Endothelial cell (in vitro differentiated cells): ENCODE measurements around the gene MFSD11. TPM values are rescaled to one million over a fixed set of nuclear protein-coding genes. Genes with fewer than 3 reads are reported as not detected.

ENCODE experiments used
- DNase-seq: peaks from one replicate; pipeline ENCODE4 v3.0.0; 2021; ENCODE audit warnings: low spot score
- H3K27ac Mint-ChIP-seq: one replicate; pipeline ENCODE4 v1.8.0; 2021; ENCODE audit warnings: mixed read lengths, inconsistent platforms; ENCODE audit not compliant: unreplicated experiment
- H3K27me3 Mint-ChIP-seq: one replicate; pipeline ENCODE4 v1.8.0; 2021; ENCODE audit warnings: mild to moderate bottlenecking, moderate library complexity, mixed read lengths, inconsistent platforms; ENCODE audit not compliant: unreplicated experiment
- H3K36me3 Mint-ChIP-seq: one replicate; pipeline ENCODE4 v1.8.0; 2021; ENCODE audit warnings: mild to moderate bottlenecking, low read depth, mixed read lengths, inconsistent platforms; ENCODE audit not compliant: unreplicated experiment
- H3K4me1 Mint-ChIP-seq: one replicate; pipeline ENCODE4 v1.8.0; 2021; ENCODE audit warnings: mild to moderate bottlenecking, mixed read lengths, inconsistent platforms; ENCODE audit not compliant: unreplicated experiment
- H3K4me3 Mint-ChIP-seq: one replicate; pipeline ENCODE4 v1.8.0; 2021; ENCODE audit warnings: mild to moderate bottlenecking, mixed read lengths, inconsistent platforms; ENCODE audit not compliant: unreplicated experiment
- H3K9me3 Mint-ChIP-seq: one replicate; pipeline ENCODE4 v1.8.0; 2021; ENCODE audit warnings: mixed read lengths, inconsistent platforms; ENCODE audit not compliant: unreplicated experiment
- total RNA-seq: library from RNA; stranded (reverse); fragmentation: NEBNext Ultra II Directional; extraction: Animal tissue kit (Norgen Biotek cat#: 25700); gene quantifications from one replicate; pipeline ENCODE4 v1.2.1, GENCODE V29; 2021; ENCODE audit not compliant: unreplicated experiment
- TF ChIP-seq, protein P1 (sequence below): fragments of 200-600 bp; sonication (generic); IDR thresholded peaks from one replicate; pipeline ENCODE4 v1.5.0; 2021; ENCODE audit warnings: antibody characterized with exemption; ENCODE audit not compliant: unreplicated experiment

The MFSD11 gene
- total RNA-seq, 1 donor from 2014 or later = 37.3 TPM

DNA sequence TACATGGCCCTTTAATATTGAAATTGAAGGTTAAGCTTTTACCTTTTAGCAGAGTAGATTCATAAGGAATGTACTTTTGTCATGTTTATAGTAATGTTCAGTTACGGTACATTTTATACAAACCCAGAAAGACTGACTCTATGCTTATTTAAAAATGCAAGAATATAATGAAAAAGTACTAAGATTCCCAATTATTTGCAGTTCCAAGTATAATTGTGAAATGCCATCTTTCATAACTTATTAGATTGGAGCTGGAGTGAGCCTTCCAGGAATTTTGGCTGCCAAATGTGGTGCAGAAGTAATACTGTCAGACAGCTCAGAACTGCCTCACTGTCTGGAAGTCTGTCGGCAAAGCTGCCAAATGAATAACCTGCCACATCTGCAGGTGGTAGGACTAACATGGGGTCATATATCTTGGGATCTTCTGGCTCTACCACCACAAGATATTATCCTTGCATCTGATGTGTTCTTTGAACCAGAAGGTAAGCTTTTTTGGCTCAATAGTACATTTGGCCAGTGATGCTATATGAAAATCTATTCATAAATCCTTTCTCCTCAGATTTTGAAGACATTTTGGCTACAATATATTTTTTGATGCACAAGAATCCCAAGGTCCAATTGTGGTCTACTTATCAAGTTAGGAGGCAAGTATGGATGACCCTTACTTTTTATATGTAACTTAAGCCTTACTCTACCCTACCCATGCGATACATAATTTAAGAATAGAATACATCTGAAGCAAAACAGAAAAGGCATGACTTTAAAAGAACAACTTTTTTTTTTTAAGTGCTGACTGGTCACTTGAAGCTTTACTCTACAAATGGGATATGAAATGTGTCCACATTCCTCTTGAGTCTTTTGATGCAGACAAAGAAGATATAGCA, 4.9 kb upstream of the MFSD11 start:
- Mint-ChIP-seq H3K27me3 (peaks cover 11% of the 10 kb centered on the region), H3K27ac (peak overlapping the region; percentile 75), H3K4me3 (peak overlapping the region; percentile 66), H3K4me1 (peaks cover 28% of the 10 kb centered on the region), H3K36me3 (peaks cover 31% of the 10 kb centered on the region), H3K9me3 (no peaks in the 10 kb centered on the region)
- TF ChIP-seq, protein P1, sequence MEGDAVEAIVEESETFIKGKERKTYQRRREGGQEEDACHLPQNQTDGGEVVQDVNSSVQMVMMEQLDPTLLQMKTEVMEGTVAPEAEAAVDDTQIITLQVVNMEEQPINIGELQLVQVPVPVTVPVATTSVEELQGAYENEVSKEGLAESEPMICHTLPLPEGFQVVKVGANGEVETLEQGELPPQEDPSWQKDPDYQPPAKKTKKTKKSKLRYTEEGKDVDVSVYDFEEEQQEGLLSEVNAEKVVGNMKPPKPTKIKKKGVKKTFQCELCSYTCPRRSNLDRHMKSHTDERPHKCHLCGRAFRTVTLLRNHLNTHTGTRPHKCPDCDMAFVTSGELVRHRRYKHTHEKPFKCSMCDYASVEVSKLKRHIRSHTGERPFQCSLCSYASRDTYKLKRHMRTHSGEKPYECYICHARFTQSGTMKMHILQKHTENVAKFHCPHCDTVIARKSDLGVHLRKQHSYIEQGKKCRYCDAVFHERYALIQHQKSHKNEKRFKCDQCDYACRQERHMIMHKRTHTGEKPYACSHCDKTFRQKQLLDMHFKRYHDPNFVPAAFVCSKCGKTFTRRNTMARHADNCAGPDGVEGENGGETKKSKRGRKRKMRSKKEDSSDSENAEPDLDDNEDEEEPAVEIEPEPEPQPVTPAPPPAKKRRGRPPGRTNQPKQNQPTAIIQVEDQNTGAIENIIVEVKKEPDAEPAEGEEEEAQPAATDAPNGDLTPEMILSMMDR = no peak
- DNase-seq = no peak

DNA sequence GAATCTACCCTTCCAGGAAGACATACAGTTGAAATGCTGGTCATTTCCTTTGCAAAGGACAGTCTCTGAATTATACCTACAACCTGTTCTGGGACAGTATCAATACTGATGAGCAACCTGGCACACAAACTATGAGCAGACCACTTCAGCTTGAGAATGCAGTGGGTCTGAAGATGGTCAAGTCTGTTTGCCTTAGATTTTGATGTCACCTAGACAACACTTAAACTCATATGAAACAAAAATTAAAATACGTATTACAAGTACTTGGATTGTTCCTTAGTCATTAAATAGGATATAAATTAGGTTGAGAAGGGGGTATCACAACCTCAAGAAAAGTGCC, 4.3 kb upstream of the MFSD11 start:
- H3K36me3 Mint-ChIP-seq = peaks cover 31% of the 10 kb centered on the region
- H3K4me3 Mint-ChIP-seq = peak overlapping the region; percentile 88
- no peaks in the 10 kb centered on the region for H3K9me3 Mint-ChIP-seq
- H3K27me3 Mint-ChIP-seq = peaks cover 13% of the 10 kb centered on the region
- peaks cover 35% of the 10 kb centered on the region for H3K4me1 Mint-ChIP-seq
- DNase-seq = no peak
- TF ChIP-seq, protein P1 = no peak
- H3K27ac Mint-ChIP-seq = peak overlapping the region; percentile 79

DNA sequence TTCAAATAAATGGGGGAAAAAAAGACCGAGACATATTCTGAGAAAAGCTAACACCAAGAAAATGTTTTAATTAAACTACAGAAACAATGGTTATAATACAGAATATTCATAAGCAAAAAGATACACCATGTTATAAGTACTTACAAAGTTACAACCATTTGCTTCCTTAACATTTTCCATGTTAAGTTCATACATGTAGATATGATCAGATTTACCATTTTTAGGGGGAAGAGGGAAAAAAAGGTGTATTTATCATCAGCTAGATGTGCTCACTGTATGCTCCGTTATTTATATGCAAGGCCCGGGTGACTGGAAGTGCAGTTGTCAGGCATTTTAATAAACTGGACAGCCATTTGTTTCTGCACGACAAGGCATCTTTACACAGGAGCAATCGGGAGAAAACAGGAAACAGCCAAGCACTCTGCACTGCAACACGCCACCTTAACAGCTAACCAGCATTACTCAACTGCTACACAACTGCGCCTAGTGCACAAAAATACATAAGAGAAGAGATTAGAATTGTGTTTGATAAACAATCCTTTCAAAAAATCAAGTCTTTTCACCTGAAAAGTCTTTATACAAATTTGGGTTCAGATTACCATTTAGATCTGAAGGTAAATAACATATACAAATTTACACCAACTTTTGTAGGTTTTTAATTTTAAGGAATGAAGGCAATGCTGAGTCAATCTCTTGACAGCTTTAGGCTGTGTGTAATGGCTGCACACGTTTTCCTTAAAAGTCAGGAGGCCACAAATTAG, 3.7 kb upstream of the MFSD11 start:
- H3K27ac Mint-ChIP-seq = peak overlapping the region; percentile 79
- peak overlapping the region; percentile 88 for H3K4me3 Mint-ChIP-seq
- TF ChIP-seq, protein P1 = no peak
- DNase-seq = no peak
- H3K4me1 Mint-ChIP-seq = peaks cover 38% of the 10 kb centered on the region
- peaks cover 31% of the 10 kb centered on the region for H3K36me3 Mint-ChIP-seq
- peaks cover 12% of the 10 kb centered on the region for H3K27me3 Mint-ChIP-seq
- no peaks in the 10 kb centered on the region for H3K9me3 Mint-ChIP-seq

DNA sequence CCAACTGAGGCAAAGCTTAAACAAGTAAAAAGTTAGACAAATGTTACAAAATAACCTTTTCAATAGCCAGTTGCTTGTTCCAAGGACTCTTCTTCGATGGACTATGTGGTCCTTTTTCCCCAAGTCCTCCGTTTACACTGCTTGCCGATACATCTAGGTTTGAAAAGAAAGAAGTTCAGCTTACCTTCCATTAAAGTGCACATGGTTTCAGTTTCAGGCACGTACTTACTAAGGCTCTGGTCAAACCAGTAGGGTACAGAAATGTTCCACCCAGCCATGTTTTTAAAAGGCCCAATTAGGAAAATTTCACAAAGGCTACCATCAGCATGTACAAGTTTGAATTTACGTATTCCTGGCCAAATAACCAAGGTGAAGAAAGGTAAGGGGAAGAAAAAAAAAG, 2.9 kb upstream of the MFSD11 start:
- peaks cover 38% of the 10 kb centered on the region for H3K4me1 Mint-ChIP-seq
- peaks cover 14% of the 10 kb centered on the region for H3K27me3 Mint-ChIP-seq
- TF ChIP-seq, protein P1 = no peak
- no peaks in the 10 kb centered on the region for H3K9me3 Mint-ChIP-seq
- peak overlapping the region; percentile 75 for H3K27ac Mint-ChIP-seq
- peaks cover 31% of the 10 kb centered on the region for H3K36me3 Mint-ChIP-seq
- H3K4me3 Mint-ChIP-seq = peak overlapping the region; percentile 100
- DNase-seq = no peak
